ENCODE results near the gene ERMP1.

DNA sequence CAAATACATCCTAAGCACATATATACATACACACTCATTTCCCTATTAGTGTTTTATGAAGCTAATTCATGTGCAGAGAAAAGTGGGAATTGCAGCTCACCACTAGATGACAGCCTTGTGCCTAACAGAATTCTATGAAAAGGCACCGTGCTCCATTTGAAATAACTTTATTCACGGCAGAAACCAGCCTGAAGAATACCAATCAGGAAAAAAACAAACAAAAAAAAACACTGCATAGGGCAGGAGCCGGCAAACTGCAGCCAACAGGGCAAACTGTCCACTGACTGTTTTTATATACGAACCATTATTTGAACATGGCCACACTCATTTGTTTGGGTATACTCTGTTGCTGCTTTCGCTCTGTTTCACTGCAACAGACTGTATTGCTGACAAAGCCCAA lies 33.6 kb downstream of the ERMP1 start:
- TF ChIP-seq, protein P1, sequence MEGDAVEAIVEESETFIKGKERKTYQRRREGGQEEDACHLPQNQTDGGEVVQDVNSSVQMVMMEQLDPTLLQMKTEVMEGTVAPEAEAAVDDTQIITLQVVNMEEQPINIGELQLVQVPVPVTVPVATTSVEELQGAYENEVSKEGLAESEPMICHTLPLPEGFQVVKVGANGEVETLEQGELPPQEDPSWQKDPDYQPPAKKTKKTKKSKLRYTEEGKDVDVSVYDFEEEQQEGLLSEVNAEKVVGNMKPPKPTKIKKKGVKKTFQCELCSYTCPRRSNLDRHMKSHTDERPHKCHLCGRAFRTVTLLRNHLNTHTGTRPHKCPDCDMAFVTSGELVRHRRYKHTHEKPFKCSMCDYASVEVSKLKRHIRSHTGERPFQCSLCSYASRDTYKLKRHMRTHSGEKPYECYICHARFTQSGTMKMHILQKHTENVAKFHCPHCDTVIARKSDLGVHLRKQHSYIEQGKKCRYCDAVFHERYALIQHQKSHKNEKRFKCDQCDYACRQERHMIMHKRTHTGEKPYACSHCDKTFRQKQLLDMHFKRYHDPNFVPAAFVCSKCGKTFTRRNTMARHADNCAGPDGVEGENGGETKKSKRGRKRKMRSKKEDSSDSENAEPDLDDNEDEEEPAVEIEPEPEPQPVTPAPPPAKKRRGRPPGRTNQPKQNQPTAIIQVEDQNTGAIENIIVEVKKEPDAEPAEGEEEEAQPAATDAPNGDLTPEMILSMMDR (IDR thresholded peaks at IDR 0.05; ENCODE audit: low read length) = peak; percentile 64
- TF ChIP-seq EZH2 (IDR thresholded peaks at IDR 0.05; ENCODE audit: borderline replicate concordance, low read length) = no peak
